DMS79 (cell line): ENCODE data around the gene MTA1.

Experiments
- DNase-seq: peaks from one replicate; lab custom pipeline; 2025; lab: John Stamatoyannopoulos, UW

The MTA1 gene

DNA sequence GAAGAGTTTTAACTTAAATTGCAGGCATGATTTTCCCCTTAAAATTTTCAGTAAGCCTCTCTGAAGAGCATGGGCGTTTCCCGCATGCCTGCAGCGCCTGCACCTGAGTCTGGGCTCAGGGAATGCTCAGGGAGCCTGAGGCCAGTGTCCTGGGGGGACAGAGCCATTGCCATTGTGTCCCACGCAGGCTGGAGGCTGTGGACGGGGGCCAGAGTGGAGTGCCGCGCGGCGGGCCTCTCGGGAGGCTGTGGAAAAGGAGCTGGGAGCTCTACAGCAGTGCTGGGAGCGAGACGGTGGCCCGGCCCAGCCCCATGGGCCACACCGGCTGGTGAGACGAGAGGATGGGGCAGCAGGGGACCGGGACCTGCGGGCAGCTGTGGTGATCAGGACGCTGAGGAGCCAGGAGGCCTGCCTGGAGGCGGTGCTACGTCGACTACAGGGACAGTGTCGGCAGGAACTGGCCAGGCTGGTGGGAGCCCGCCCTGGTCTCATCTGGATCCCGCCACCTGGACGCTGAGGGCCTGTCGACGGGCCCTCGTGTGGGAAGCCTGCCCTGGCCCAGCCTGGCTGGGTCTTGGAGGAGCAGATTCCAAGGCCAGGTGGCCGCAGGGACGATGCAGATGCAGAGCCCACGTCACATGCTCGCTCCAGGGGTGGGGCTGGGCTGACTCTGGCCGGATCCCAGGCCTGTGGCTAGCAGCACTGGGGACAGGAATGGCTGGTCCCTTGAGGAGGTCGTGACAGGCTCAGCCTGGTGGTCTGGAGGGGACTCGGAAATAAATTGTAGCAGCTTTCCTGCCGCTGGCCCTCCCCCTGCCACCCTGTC is 79.0 kb downstream of the MTA1 start:
- DNase-seq = no peak

DNA sequence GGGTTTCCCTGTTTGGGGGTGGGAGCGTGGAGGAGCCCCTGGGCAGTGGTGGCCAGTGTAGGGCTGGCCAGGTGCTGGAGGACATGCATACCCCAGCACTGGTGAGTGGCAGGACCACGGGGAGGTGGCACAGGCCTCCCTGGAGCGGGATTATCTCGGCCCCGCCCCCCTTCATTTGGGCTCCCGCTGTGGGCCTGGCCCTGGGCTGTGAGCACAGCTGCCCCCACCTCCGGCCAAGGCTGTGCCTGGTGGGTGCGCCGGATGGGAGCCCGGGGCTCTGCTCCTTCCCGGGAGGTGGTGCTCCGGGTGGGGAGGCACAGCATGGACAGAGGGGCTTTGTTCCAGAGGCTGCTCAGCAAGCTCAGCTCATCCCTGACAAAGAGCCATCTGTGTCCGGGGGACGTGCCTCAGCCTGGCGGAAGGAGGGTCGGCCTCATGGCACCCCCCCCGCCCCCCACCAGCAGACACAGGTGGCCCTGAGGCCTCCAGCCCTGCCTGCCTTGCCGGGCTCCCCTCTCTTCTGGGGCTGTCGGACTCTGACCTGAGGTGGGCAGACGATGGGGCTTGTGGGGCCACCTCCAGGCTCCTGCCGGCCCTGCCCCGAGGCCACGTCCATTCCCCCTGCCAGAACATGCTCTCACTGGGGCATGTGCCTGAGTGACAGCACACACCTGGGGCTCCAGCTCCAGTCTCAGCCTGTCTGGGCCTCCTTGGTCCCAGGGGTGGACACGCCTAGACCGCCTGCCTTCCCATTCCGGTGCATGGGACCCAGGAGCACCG is 79.8 kb downstream of the MTA1 start:
- DNase-seq = no peak

DNA sequence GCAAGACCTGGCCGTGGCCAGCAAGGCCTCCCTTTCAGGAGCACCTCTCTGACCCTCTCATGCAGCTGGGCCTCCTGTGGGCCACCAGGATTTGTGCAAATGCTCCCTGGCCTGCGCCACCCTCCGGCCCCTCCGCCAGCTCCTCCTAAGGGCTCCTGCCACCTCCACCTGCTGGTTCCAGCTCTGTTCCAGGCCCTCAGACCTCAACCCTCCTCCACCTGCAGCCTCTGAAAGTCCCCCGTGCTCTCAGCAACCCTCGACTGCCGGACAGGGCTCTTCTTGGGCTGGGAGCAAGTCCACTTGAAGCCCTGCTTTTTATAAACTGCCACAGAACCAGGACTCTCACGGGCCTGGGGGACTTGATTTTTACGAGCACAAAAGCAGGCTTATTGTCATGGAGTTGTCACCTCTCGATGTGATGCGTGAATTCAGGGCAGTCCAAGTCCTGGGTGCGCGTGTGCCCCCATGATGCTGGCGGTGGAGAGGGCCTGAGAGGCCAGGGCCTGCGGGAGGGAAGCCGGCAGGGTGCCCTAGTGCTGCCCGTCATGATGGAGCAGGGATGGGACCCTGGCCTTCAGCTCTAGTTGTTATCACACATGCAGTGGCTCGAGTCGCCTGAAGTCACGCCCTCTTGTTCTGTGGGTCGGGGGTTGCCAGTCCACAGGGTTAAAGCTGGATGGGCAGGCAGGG is 80.6 kb downstream of the MTA1 start:
- DNase-seq = no peak

DNA sequence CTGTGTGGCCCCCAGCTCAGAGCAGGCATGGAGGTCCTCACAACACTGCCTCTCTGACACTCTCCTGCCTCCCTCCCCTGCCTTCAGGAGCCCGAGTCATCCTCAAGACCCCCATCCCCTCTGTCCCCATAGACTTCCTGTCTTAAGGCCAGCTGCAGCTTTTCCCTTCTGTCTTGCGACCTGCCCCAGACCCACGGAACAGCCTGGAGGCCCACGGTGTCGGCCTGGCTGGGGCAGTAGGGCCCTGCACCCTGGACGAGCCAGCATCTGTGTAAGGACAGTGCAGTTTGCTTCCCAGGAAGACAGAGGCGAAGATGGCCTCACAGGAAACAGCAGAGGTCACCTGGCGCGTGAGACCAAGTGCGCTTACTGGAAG is 81.1 kb downstream of the MTA1 start:
- no peak for DNase-seq

DNA sequence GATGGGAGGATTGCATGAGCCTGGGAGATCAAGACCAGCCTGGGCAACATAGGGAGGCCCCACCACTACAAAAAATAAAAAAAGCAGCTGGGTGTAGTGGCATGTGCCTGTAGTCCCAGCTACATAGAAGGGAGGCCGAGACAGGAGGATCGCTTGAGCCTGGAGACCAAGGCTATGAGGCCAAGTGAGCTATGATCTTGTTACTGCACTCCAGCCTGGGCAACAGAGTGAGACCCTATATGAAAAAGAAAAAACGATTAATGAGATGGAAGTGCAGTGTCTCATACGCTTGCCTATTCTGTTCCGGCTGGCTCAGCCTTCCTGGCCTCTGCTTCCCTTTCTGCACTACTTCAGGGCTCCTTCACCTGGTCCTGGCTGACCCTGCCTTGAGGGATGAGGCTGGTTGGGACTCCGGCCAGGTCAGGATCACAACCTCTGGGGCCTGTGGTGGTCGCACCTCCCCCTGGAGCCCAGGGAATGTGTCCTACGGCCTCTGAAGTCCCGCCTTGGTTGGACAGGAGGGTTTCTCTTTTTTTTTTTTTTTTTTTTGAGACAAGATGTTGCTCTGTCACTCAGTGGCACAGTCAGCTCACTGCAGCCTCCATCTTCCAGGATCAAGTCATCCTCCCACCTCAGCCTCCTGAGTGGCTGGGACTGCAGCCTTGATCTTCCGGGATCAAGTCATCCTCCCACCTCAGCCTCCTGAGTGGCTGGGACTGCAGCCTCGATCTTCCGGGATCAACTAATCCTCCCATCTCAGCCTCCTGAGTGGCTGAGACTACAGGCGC is 82.1 kb downstream of the MTA1 start:
- no peak for DNase-seq

DNA sequence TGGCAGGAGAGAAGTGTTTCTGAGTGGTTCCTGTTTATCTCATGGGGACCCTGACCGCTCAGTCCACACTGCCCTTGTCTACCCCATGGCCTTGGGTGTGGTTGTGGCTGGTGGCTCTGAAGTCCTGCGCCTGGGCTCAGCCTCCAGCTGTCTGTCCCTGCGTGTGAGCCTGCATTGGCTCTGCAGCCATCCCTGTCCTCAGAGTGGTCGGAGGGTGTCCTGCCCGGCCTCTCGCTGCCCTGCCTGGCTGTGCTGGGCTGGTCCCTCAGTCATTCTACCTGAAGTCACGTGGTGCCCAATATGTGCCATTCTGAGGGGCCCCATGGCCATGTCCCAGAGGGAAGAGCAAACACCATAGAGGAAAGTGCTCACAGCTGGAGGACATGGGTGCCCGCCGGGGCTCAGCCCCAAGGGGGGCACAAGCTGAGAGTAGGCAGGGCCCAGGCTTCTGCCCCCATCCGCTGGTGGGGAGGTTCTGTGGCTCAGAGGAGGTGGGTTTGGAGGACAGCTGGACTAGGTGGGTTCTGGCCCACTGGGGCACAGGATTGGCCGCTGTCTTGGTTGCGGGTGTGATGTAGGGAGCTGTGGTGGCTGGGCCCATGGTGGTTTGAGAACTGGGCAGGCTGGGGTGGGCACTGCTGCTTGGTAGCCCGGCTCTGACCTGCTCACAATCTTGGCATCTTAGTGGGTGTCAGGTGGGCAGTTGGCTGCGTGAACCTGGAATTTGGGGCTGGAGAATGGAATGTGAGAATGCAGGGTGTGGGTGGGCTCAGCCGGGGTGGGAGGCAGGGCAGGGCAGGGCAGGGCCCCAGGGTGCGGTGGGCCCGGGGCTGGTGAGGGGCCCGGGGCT is 83.0 kb downstream of the MTA1 start:
- no peak for DNase-seq

DNA sequence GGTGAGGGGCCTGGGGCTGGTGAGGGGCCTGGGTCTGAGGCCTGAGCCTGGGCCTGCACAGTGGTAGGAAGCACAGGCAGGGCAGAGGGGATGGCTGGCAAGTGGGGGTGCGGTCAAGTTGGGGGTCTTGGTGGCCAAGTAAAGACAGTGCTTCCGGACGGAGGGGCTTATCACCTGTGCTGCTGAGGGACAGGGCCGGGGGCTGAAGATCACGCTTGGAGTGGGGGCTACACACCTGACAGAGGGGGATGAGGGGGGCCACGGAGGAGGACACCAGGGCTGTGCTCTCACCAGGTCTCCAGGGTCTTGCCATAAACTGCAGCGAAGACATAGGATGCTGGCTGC is 83.6 kb downstream of the MTA1 start:
- DNase-seq = no peak

DNA sequence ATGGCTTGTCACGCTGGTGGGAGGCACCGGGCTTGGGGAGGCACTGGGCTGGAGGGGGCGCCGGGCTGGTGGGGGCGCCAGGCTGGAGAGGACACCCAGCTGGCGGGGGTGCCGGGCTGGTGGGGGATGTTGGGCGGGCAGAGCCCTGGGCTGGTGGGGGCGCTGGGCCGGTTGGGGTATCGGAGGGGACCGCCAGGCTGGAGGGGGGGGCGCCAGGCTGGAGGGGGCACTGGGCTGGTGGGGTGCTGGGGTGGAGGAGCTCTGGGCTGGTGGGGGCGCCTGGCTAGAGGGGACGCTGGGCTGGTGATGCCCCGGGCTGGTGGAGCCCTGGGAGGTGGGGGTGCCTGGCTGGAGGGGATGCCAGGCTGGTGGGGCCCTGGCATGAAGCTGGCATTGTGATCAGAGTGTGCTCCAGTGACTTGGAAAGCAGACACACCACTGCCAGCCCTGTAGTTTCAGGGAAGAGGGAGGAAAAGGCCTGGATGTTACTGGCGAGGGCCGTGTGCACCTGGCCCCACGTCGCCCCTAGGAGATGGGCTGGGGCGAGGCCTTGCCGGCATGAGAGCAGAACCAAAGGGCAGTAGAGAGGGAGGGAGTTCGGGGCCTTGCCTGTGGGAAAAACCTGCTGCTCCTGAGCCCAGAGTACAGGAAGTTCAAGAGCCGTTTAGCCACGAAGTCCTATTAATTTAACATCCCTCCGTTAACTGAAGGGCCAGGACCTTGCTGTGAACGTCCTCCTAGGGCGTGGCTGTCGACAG is 84.5 kb downstream of the MTA1 start:
- DNase-seq = no peak

- no peak for DNase-seq
Observed at GRCh38 chr14:105505101-105505500, 85.5 kb downstream of the MTA1 start.

- DNase-seq = no peak
Observed at GRCh38 chr14:105507247-105507646, 87.6 kb downstream of the MTA1 start.

DNA sequence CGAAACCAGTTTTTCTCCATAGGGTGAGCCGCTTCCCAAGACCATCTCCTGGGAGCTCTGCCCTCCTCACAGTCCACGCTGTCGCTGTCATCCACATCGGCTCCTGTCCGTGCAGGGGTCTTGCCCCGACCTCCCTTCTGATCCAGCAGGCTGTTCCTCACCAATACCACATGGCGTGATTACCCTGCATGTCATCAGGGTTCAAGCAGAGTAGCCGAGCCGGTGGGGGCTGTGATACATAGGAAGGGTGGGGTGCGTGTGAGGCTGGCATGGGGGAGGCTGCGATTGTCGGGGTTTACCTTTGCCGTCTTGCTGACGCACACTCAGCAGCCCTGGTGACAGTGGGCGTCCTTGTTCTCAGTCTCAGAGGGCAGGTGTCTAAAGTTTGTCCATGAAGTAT is 88.4 kb downstream of the MTA1 start:
- DNase-seq = no peak

GRCh38 chr14:105508601-105509000 is 89.0 kb downstream of the MTA1 start:
- DNase-seq = no peak

DNA sequence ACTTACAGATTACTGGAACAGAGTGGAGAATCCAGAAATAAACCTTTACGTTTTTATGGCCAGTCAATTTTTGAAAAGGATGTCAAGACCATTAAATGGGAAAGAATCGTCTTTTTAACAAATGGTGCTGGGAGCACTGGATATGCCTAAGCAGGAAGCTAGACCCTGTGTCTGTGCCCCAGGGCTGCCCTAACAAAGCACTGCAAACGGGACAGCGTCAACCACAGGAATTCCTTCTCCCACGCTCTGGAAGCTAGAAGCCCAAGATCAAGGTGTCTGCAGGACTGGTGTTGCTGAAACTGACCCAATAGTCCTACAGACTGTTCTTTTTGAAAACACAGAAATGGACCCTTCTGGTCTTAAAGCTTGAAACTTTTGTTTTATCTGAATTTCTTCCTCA is 97.5 kb downstream of the MTA1 start:
- no peak for DNase-seq

- DNase-seq = no peak
Observed at GRCh38 chr14:105519946-105520698, 100.5 kb downstream of the MTA1 start.
